Testis (tissue), 3 donors: ENCODE results near the gene PRKAG3. TPM values are rescaled to one million over a fixed set of nuclear protein-coding genes. Genes with fewer than 3 reads are reported as not detected.
A peak's percentile ranks its signal among the peaks of the same experiment; 100 is the strongest.

Experiments used
- DNase-seq: peaks from one replicate; pipeline ENCODE4 v3.0.0-alpha.2; 2019
- H3K27ac ChIP-seq, 2 donors: fragments of 200-600 bp; sonication (generic); one replicate each; pipeline ENCODE4 v1.5.1; 2019
- H3K27me3 ChIP-seq: fragments of 200-600 bp; sonication (generic); one replicate; pipeline ENCODE4 v1.5.1; 2019
- H3K36me3 ChIP-seq: fragments of 200-600 bp; sonication (generic); one replicate; pipeline ENCODE4 v1.5.1; 2017; ENCODE audit warnings: low read depth; ENCODE audit errors: missing control alignments
- H3K4me1 ChIP-seq: fragments of 200-600 bp; sonication (generic); one replicate; pipeline ENCODE4 v1.5.1; 2019
- H3K4me3 ChIP-seq, 2 donors: fragments of 200-600 bp; sonication (generic); one replicate each; pipeline ENCODE4 v1.5.1; 2017 to 2019
- H3K9me3 ChIP-seq: fragments of 200-600 bp; sonication (generic); one replicate; pipeline ENCODE4 v1.5.1; 2017
- CTCF ChIP-seq, 3 experiments: fragments of 450-650 bp in 2 of 3; fragments of 200-600 bp in 1 of 3; sonication (generic) in 1 of 3; IDR thresholded peaks; one replicate each; pipeline ENCODE4 v1.5.1; 2016 to 2019; ENCODE audit warnings: antibody characterized with exemption in 3 of 3, mild to moderate bottlenecking in 2 of 3, moderate library complexity in 1 of 3
- POLR2A ChIP-seq: fragments of 450-650 bp; IDR thresholded peaks from one replicate; pipeline ENCODE4 v1.6.1; 2017; ENCODE audit warnings: antibody characterized with exemption, mild to moderate bottlenecking, moderate library complexity
- WGBS, 2 donors: methylation state at CpG; one replicate each; pipeline ENCODE4 v1.1.5; 2018; 5-methylcytosine and 5-hydroxymethylcytosine counted together
- intact Hi-C: fragments of 100-400 bp; cut with DNase I; formaldehyde crosslinking; loops from one replicate; pipeline ENCODE4 v1.15.1; 2023; ENCODE audit warnings: low total_unique reads
- polyA plus RNA-seq: library from polyadenylated mRNA; stranded (reverse); fragments of 350-450 nt; fragmentation: Illumina TruSeq; extraction: RNeasy Lipid Tissue Mini Kit (QIAGEN cat#74804); gene quantifications from one replicate; pipeline ENCODE4 v1.2.3, GENCODE V29; 2014; ENCODE audit warnings: low read depth, low replicate concordance; ENCODE audit not compliant: insufficient read depth
- total RNA-seq, 2 donors: library from RNA; depleted of rRNA; stranded (reverse); fragments of >200 nt; gene quantifications; one replicate each; pipeline ENCODE4 v1.2.3, GENCODE V29; 2016

PRKAG3 gene
- total and polyA plus RNA-seq, 3 donors from 2014 or later, result 0.25 to 0.40 (median 0.39) TPM

DNA sequence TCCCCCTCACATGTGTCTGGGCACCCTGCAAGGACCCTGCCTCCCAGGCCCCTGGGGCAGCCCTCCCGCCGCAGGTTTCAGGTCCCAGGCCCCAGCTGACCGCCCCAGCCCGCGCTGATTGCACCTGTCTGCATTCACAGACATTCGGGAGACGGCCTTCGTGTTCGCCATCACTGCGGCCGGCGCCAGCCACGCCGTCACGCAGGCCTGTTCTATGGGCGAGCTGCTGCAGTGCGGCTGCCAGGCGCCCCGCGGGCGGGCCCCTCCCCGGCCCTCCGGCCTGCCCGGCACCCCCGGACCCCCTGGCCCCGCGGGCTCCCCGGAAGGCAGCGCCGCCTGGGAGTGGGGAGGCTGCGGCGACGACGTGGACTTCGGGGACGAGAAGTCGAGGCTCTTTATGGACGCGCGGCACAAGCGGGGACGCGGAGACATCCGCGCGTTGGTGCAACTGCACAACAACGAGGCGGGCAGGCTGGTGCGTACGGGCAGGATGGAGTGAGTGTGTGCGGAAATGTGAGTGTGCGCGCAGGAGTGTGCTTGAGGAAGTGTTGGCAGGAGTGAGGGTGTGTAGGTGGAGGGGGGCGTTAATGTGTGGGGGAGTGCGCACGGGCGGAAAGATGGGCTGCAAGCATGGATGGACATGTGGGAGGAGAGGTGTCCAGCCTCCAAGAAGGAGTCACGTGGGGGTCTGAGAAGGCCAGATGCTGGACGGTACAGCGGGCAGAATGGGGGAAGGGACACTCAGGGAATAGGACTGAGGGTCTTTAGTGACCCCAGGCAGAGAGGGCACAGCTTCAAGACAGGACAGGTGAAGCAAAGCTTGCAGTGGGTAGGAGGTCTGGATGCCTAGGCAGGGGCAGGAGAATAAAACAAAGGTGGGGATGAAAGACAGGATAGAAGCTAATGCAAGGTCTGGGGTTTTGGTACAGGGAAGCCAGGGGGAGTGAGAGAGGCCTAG, 40.0 kb upstream of the PRKAG3 start:
- TF ChIP-seq CTCF (IDR thresholded peaks at IDR 0.05) (no peak), POLR2A (no peak)
- H3K4me3 ChIP-seq, result no peak overlapping the region
- no peaks in the 10 kb centered on the region for H3K36me3 ChIP-seq
- H3K27ac ChIP-seq, result no peak overlapping the region
- WGBS, 2 donors, result 6 to 19% methylated on average over 14 to 60 of the region's 60 CpGs
- peaks cover 32% of the 10 kb centered on the region for H3K4me1 ChIP-seq
- DNase-seq, result no peak
- H3K9me3 ChIP-seq, result no peaks in the 10 kb centered on the region
- H3K27me3 ChIP-seq, result no peaks in the 10 kb centered on the region
- intact Hi-C loops, result no loop called here

DNA sequence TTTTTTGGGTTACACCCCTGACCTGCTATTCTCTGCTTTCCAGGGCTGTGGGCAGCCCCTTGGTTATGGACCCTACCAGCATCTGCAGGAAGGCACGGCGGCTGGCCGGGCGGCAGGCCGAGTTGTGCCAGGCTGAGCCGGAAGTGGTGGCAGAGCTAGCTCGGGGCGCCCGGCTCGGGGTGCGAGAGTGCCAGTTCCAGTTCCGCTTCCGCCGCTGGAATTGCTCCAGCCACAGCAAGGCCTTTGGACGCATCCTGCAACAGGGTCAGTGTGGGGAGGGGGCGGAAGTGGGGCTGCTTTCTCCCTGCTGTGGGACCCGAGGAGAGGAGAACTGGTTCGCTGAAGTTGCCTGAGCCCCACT, 39.4 kb upstream of the PRKAG3 start:
- no peaks in the 10 kb centered on the region for H3K27me3 ChIP-seq
- no peak for TF ChIP-seq CTCF (IDR thresholded peaks at IDR 0.05)
- no peak for TF ChIP-seq POLR2A
- intact Hi-C loops, result no loop called here
- no peak overlapping the region for H3K4me3 ChIP-seq
- DNase-seq, result no peak
- H3K36me3 ChIP-seq, result no peaks in the 10 kb centered on the region
- WGBS, 2 donors, result 15 to 22% methylated on average over 9 to 18 of the region's 18 CpGs
- peaks cover 26% of the 10 kb centered on the region for H3K4me1 ChIP-seq
- no peak overlapping the region for H3K27ac ChIP-seq
- no peaks in the 10 kb centered on the region for H3K9me3 ChIP-seq

GRCh38 chr2:218869064-218869463, 37.5 kb upstream of the PRKAG3 start:
- Histone ChIP-seq H3K27me3 (no peaks in the 10 kb centered on the region), H3K4me3 (no peak overlapping the region), H3K4me1 (peaks cover 24% of the 10 kb centered on the region), H3K36me3 (no peaks in the 10 kb centered on the region), H3K27ac (no peak overlapping the region), H3K9me3 (no peaks in the 10 kb centered on the region)
- no peak for DNase-seq
- TF ChIP-seq CTCF (IDR thresholded peaks at IDR 0.05), result no peak
- no peak for TF ChIP-seq POLR2A
- WGBS, 2 donors, result 92 to 93% methylated on average over 9 of the region's 9 CpGs
- intact Hi-C loops, result no loop called here

DNA sequence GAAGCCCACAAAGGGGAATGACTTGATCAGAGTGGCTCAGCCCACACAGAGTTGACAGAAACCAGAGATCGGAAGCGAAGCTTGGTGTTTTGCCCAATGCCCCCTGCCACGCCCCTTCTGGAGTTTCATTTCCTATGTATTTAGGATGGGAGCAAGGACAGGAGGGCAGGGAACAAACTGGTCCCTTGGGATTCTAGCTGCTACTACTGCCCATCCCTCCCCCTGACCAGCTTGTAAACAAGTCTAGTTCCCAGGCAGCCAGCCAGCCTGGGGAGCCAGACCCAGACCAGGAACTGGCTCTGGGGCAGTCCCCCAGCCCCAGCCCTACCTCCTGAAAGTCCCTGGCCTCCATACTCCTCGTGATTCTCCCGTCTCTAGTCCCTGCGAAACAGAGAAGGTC, 36.3 kb upstream of the PRKAG3 start:
- intact Hi-C loops, result no loop called here
- Histone ChIP-seq H3K4me3 (no peak overlapping the region), H3K27ac (peak overlapping the region in 1 of 2 donors; percentile 51), H3K9me3 (no peaks in the 10 kb centered on the region), H3K36me3 (no peaks in the 10 kb centered on the region), H3K27me3 (no peaks in the 10 kb centered on the region), H3K4me1 (peaks cover 24% of the 10 kb centered on the region)
- no peak for TF ChIP-seq POLR2A
- TF ChIP-seq CTCF (IDR thresholded peaks at IDR 0.05), result no peak
- 34 to 60% methylated on average over 6 of the region's 6 CpGs for WGBS, 2 donors
- DNase-seq, result peak; percentile 76

- H3K4me1 ChIP-seq, result peaks cover 18% of the 10 kb centered on the region
- intact Hi-C loops, result no loop called here
- no peak overlapping the region for H3K4me3 ChIP-seq
- H3K9me3 ChIP-seq, result no peaks in the 10 kb centered on the region
- no peak overlapping the region for H3K27ac ChIP-seq
- no peak for TF ChIP-seq POLR2A
- TF ChIP-seq CTCF (IDR thresholded peaks at IDR 0.05), result no peak
- DNase-seq, result no peak
- WGBS, 2 donors, result 58 to 78% methylated on average over 1 to 6 of the region's 6 CpGs
- no peaks in the 10 kb centered on the region for H3K27me3 ChIP-seq
- no peaks in the 10 kb centered on the region for H3K36me3 ChIP-seq
Observed at GRCh38 chr2:218865999-218866398, 34.4 kb upstream of the PRKAG3 start.
